Smooth muscle cell of the umbilical artery (primary cell): ENCODE data around the gene NMU. TPM values are rescaled to one million over a fixed set of nuclear protein-coding genes. Genes with fewer than 3 reads are reported as not detected.

Experiments used
- total RNA-seq: library from RNA; depleted of rRNA; stranded (reverse); fragments of >200 nt; gene quantifications from 2 replicates; pipeline ENCODE4 v1.2.3, GENCODE V29; 2014

NMU gene, protein sequence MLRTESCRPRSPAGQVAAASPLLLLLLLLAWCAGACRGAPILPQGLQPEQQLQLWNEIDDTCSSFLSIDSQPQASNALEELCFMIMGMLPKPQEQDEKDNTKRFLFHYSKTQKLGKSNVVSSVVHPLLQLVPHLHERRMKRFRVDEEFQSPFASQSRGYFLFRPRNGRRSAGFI
- total RNA-seq, result not detected in 2 replicates

DNA sequence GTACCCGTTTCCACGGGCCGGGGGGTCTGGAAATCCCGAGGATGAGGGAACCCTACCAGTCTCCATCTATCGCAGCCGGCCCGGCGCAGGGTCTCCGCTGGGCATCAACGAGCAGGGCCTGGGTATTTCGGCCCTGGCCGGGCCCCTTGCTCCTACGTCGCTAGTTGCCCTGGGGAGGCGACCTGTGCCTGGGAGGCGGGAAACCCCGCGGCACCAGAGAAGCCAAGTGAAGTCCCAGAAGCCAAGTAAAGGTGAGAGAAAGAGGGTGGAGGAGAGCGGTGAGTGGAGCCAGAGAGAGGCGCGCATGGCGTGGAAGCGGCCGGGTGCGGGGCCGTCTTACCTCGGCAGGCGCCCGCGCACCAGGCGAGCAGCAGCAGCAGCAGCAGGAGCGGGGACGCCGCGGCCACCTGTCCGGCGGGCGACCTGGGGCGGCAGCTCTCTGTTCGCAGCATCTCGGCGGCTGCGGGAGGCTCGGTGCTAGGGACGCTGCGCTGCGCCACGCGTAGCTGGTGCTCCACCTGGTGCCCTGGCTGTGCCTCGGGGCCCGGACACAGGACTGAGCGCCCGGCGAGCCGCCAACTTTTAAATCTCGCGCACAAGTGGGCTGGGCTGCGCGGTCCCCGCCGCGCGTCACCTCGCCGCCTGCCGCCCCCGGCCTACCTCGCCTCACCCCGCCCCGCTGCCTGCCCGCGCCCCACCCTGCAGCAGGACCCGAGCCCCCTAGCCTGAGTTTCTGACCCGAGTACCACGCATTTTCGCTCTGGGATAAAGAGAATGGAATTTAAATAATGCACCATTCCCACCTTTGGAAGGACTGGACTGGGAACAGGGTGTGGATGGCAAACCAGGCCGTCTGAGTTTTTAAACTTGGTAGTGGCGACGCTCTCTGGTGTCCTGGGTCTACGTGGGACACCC is at the start of gene NMU:
NMU (minus strand) TSS at position 558 of the 915 bp plus-strand sequence; CDS start at position 452, 106 bp downstream.

DNA sequence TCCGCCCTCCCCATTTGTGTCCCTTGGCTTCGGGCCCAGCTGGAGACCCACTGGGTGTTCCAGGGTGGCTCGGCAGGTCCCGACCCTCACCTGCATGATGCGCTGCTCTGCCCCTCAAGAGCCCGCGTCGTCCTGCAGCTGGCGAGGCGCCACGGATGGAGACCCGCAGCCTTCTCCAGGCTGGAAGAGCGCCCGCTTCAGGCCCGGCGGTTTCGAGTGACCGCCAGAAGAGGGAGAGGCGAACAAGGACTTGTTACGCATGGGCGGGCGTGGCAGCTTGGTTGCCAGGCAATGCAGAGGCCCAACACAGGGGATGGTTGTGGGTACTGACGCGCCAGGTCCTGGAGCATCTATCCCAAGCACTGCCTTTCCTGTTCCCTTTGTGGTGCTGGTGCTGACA is 44.1 kb downstream of the NMU start, which contains the start of gene PDCL2:
PDCL2 (minus strand) TSS at position 232 of the 400 bp plus-strand sequence; CDS start at position 96, 136 bp downstream.

DNA sequence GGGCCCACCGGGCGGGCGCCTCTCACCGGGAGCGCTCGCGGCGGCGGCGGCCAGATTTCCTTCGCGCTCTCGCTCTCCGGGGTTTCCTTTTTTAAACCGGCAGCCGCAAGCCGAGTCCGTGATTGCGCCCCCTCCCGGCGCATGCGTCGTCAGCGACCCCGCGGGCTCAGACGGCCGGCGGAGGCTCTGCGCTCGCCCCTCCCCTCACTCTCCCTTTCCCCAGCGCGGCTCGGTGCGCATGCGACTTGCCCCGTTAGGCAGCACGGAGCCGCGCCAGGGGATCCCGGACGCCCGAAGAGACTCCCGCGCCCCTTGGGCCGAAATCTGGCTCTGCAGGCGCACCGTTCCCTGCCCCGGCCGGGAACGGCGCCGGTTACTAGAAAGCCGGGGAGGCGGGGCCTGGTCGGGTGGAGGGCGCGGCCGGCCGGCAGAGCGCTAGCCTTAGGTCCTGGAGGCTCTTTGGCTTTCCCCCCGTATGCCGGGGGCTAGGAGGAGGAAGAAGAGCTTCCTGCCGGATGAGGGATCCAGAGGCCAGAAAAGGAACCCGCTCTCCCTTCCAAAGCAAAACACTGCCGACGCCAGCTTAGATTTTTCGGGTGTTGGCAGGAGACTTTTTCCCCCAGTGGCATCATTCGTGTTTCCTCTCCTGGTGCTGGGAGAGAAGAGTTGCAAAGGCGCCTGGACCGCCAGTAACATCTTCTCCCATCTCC is 89.2 kb downstream of the NMU start, which contains the start of gene CLOCK:
CLOCK (minus strand) TSS at position 154 of the 710 bp plus-strand sequence. CDS start 64,124 bp downstream, outside the sequence.

Other genes with a start within 250 kb of the NMU start
- gene TMEM165, start 240.3 kb downstream of the NMU start, total RNA-seq, result 147 and 235 TPM in 2 replicates
- 24.1 and 35.7 TPM in 2 replicates for gene CLOCK, start 89.4 kb downstream of the NMU start, total RNA-seq
- gene PDCL2, start 44.1 kb downstream of the NMU start, total RNA-seq, result not detected in 2 replicates
- not detected in 2 replicates for gene EXOC1L, start 183.5 kb upstream of the NMU start, total RNA-seq
- gene EXOC1, start 217.3 kb upstream of the NMU start, total RNA-seq, result 46.0 and 69.5 TPM in 2 replicates